GM10248 (cell line): Measurements from ENCODE around the gene APOM.

Source experiments
- CTCF ChIA-PET: fragments of 300-600 bp; sonication (Branson Sonifier 250); formaldehyde crosslinking; extraction: SDS; loops from one replicate; lab custom pipeline; 2021; ENCODE audit warnings: antibody characterized with exemption; lab: Yijun Ruan, JAX
- POLR2A ChIA-PET: fragments of 350-650 bp; sonication (Branson Sonifier 250); formaldehyde crosslinking; extraction: SDS; loops from one replicate; lab custom pipeline; 2020; ENCODE audit warnings: antibody characterized with exemption; lab: Yijun Ruan, JAX
- DNase-seq: peaks from one replicate; pipeline ENCODE4 v3.0.0; 2012; ENCODE audit errors: extremely low spot score
- TF ChIP-seq, protein P1 (sequence below): IDR thresholded peaks from 2 replicates; pipeline ENCODE4 v1.5.1; 2012; ENCODE audit warnings: mild to moderate bottlenecking, low read depth; ENCODE audit errors: extremely low read depth, missing control alignments, control extremely low read depth

APOM gene

DNA sequence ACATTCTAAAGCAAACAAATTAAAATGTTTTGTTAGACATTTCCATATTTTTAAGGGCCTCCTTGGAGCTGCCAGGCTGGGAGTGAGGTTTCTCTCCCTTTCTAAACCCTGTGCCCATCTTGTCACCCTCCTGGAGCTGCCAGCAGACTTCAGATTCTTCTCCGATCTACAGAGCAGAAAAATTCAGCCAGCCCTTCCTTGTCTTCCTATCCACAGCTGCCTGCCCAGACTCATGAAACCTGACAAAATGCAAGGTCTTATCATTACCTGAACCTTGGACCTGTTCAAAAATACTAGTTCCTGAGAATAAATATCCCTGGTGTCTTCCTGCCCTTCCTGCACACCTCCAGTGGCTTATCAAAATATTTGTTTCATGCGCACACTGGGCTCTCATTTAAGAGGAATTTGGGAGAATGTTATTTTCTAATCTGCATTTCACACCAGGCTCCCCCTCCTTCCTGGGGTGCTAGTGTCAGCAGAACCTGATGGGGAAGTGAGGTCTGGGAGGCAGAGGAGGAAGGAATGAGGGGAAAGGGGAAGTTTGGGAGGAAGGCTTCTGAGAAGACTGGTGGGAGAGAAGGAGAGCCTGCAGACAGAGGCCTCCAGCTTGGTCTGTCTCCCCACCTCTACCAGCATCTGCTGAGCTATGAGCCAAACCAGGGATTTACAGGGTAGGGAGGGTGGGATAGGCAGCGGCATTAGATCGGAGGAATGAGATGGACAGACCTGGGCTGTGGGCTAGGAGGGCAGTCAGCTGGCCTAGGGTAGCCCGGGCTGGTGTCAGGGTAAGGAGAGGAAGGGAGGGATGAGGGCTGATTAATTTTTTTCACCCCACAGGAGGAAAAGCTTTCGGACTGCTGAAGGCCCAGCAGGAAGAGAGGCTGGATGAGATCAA, 40.8 kb upstream of the APOM start, which contains the start of gene AIF1:
Gene AIF1, plus strand, starts transcription at position 551 of the 895 bp plus-strand sequence. Its CDS starts 96 bp downstream, at position 647.
- no peak for DNase-seq
- POLR2A ChIA-PET = interaction anchor here (0.6 to 0.8 kb wide), 2 partner anchors 38 to 77 kb away, joined by 4 to 5 read pairs; no protein-coding TSS in a partner anchor
- CTCF ChIA-PET = interaction anchor here (1.8 to 6.6 kb wide), 4 partner anchors 17 to 68 kb away, joined by 7 to 73 read pairs (median 24); partner anchors contain the start of genes ATP6V1G2 and LTB
- TF ChIP-seq, protein P1, sequence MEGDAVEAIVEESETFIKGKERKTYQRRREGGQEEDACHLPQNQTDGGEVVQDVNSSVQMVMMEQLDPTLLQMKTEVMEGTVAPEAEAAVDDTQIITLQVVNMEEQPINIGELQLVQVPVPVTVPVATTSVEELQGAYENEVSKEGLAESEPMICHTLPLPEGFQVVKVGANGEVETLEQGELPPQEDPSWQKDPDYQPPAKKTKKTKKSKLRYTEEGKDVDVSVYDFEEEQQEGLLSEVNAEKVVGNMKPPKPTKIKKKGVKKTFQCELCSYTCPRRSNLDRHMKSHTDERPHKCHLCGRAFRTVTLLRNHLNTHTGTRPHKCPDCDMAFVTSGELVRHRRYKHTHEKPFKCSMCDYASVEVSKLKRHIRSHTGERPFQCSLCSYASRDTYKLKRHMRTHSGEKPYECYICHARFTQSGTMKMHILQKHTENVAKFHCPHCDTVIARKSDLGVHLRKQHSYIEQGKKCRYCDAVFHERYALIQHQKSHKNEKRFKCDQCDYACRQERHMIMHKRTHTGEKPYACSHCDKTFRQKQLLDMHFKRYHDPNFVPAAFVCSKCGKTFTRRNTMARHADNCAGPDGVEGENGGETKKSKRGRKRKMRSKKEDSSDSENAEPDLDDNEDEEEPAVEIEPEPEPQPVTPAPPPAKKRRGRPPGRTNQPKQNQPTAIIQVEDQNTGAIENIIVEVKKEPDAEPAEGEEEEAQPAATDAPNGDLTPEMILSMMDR = no peak

DNA sequence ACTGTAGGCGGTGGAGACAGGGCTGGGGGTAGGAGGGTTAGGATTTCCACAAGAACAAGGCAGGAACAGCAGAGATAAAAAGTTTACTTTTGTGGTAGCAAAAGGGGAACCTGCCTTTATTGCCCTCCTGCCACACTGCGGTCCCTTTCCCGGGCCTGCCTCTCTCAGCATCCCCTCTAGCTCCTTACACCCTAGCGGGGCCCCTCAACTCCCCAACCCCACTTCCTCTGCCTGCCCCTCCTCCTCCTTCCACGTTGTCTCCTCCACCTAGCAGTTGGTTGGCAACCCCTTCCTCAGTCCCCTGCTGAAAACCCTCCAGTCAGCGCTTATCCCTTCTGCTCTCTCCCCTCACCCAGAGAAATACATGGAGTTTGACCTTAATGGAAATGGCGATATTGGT, 39.9 kb upstream of the APOM start:
- ChIA-PET POLR2A (no interaction called here), CTCF (interaction anchor here (0.8 to 6.6 kb wide), 6 partner anchors 10 to 65 kb away, joined by 3 to 73 read pairs (median 10); partner anchors contain the start of gene LTB)
- no peak for DNase-seq

DNA sequence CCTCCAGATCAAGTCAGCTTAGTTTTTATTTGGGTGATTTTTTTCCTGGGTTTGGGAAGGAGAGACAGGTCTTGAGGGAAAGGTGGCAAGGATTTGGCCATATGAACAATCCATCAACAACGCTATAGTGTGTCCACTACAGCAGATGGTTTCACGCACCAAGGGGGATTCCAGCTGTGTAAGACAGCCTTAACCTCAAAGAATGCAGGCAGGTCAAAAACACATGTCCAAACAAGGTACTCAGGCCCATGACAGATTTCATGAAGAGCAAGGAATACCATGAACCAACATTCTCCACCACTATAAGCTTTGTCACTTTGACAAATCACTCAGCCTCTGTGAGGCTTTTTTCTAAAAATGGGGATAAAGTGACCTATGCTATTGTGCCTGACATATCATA, 38.7 kb upstream of the APOM start:
- ChIA-PET CTCF (interaction anchor here (0.7 to 6.6 kb wide), 8 partner anchors 8 to 71 kb away, joined by 3 to 73 read pairs (median 4); partner anchors contain the start of genes ATP6V1G2 and NCR3), POLR2A (no interaction called here)
- TF ChIP-seq, protein P1 = no peak
- DNase-seq = no peak

More for the DNA sequence above, 39.9 kb upstream of the APOM start:
- TF ChIP-seq, protein P1 = no peak

DNA sequence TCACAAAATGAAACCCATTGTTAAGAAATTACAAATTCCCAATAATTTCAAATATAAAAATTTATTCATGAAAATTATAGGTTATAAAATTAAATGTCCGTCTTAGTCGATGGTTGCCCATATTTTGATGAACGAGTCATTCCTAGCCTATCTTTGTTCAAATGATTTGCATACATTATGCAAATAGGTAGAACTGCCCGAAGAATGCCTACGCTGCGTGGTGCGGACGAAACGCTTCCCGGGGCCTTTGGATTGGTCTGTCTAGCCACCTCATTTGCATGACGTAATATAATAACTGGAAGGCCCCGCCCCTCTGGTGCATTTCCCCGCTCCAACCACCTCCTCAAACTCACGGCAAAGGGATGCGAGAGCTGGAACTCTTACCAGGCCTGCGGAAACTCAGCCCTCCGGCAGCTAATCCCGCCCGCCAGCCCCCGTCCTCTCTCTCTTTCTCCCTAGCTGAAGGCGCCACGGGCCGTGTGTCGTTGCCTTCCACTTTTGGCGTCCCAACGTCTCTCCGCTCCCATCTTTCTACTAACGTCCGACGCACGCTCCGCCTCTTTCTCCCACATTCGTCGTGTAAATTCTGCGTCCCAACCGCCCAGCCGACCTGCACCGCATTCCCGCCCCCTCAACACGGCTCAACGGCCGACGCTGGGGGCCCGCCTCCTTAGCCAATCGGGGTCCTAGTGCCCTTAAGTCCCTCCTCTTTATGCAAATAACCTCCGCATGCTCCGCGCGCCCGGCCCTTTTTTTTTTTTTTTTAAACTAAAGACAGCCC, 35.7 kb upstream of the APOM start:
- ChIA-PET CTCF (no interaction called here), POLR2A (interaction anchor here (0.6 to 2.1 kb wide), 4 partner anchors 14 to 45 kb away, joined by 3 to 6 read pairs (median 4); partner anchors contain the start of genes BAG6 and TNF)
- DNase-seq = peak; percentile 86
- TF ChIP-seq, protein P1 = no peak

DNA sequence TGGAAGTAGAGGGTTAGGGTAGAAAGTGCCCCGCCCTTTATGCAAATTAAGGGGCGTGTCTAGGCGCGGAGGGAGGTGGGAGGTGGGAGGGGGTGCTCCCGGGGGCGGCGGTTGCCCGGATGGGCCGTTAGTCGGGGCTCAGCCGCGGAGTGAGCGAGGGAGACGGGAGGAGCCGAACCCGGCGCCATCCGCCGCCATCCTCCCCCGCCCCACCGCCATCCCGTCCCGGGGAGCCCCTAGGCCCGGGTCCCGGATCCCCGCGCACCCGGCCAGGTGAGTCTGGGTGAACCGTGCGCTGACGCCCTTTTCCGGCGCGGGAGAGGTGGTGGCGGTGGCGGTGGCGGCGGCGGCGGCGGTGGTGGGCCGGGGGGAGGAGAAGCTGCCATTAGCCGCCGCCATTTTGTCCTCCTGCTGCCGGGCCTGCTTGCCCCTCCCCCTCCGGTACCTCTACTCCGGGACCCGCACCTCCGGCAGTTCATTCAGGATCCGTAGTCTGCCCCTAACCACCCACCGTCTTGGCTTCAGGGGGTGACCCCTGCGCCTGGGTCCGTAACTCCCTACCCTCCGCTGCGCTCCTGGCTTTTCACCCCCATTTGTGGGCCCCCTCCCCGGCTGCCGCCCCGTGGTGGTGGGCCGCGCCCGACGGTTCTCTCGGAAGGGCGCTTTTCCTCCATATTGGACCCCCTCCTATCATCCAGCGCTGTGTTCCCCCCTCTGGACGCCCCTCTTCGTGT, 34.9 kb upstream of the APOM start, which contains the start of gene PRRC2A:
Gene PRRC2A, plus strand, starts transcription at position 130 of the 734 bp plus-strand sequence. CDS start 2,075 bp downstream, outside the sequence.
- ChIA-PET CTCF (interaction anchor here (2.4 kb wide), 1 partner anchor 13 kb away, joined by 7 read pairs; no protein-coding TSS in a partner anchor), POLR2A (interaction anchor here (0.9 to 2.1 kb wide), 4 partner anchors 13 to 46 kb away, joined by 3 to 6 read pairs (median 4); partner anchors contain the start of gene TNF)
- TF ChIP-seq, protein P1 = no peak
- DNase-seq = peak; percentile 97
